Neural cell (in vitro differentiated cells): ENCODE results near the gene HEATR5A. TPM values are rescaled to one million over a fixed set of nuclear protein-coding genes. Genes with fewer than 3 reads are reported as not detected.

Experiments
- H2AFZ ChIP-seq: fragments of 200-600, 300-800 bp; sonication (generic), shearing (Covaris generic); 2 replicates; pipeline ENCODE4 v1.6.0; 2014; ENCODE audit warnings: low read depth, mild to moderate bottlenecking, antibody characterized with exemption, low read length, moderate library complexity
- H3F3A ChIP-seq: fragments of 200-600 bp; shearing (Covaris generic); 2 replicates; pipeline ENCODE4 v1.6.1; 2016; ENCODE audit warnings: mild to moderate bottlenecking, moderate library complexity, mixed read lengths, antibody characterized with exemption, low read length; ENCODE audit not compliant: insufficient read depth, poor library complexity, severe bottlenecking
- H3K27ac ChIP-seq: fragments of 200-600, 300-800 bp; sonication (generic), shearing (Covaris generic); 2 replicates; pipeline ENCODE4 v1.5.1; 2014; ENCODE audit warnings: mild to moderate bottlenecking, low read length, moderate library complexity
- H3K27me3 ChIP-seq: fragments of 300-800, 200-600 bp; sonication (generic), shearing (Covaris generic); 2 replicates; pipeline ENCODE4 v1.6.0; 2014; ENCODE audit warnings: mild to moderate bottlenecking, low read depth, low read length, moderate library complexity; ENCODE audit not compliant: insufficient read depth
- H3K36me3 ChIP-seq: fragments of 300-800, 200-600 bp; sonication (generic), shearing (Covaris generic); 2 replicates; pipeline ENCODE4 v1.5.1; 2014; ENCODE audit warnings: mild to moderate bottlenecking, antibody characterized with exemption, low read length, moderate library complexity; ENCODE audit not compliant: insufficient read depth
- H3K4me2 ChIP-seq: fragments of 300-800, 200-600 bp; sonication (generic), shearing (Covaris generic); 2 replicates; pipeline ENCODE4 v1.6.0; 2014; ENCODE audit warnings: mild to moderate bottlenecking, low read length
- H3K4me3 ChIP-seq: fragments of 300-800, 200-600 bp; sonication (generic), shearing (Covaris generic); 2 replicates; pipeline ENCODE4 v1.5.1; 2014; ENCODE audit warnings: mild to moderate bottlenecking, low read length, moderate library complexity
- H3K79me2 ChIP-seq: fragments of 200-600 bp; shearing (Covaris generic); replicated peaks from 2 replicates; pipeline ENCODE4 v1.6.0; 2014; ENCODE audit warnings: mild to moderate bottlenecking, low read length, moderate library complexity; ENCODE audit not compliant: insufficient read depth
- H3K9ac ChIP-seq: fragments of 300-800, 200-600 bp; sonication (generic), shearing (Covaris generic); 2 replicates; pipeline ENCODE4 v1.6.1; 2016; ENCODE audit warnings: mild to moderate bottlenecking, low read length, mixed read lengths
- H3K9me2 ChIP-seq: fragments of 200-600 bp; shearing (Covaris generic); 2 replicates; pipeline ENCODE4 v1.6.1; 2016; ENCODE audit warnings: mild to moderate bottlenecking, low read length, mixed read lengths; ENCODE audit not compliant: insufficient read depth
- H3K9me3 ChIP-seq: fragments of 200-600, 300-800 bp; sonication (generic), shearing (Covaris generic); 2 replicates; pipeline ENCODE4 v1.6.1; 2016; ENCODE audit warnings: mild to moderate bottlenecking, mixed run types, low read length, moderate library complexity, mixed read lengths
- H4K20me1 ChIP-seq: fragments of 200-600 bp; shearing (Covaris generic); 2 replicates; pipeline ENCODE4 v1.6.1; 2016; ENCODE audit warnings: mild to moderate bottlenecking, mixed run types; ENCODE audit not compliant: insufficient read depth
- CTCF ChIP-seq: fragments of 450-650 bp; IDR thresholded peaks from 2 replicates; pipeline ENCODE4 v1.5.1; 2014; ENCODE audit warnings: antibody characterized with exemption, mild to moderate bottlenecking, moderate library complexity; ENCODE audit not compliant: poor library complexity, severe bottlenecking
- EP300 ChIP-seq: fragments of 450-650 bp; conservative IDR thresholded peaks from 2 replicates; pipeline ENCODE4 v1.6.1; 2014; ENCODE audit warnings: antibody characterized with exemption, mild to moderate bottlenecking, moderate library complexity; ENCODE audit not compliant: poor library complexity, severe bottlenecking
- EZH2 ChIP-seq: fragments of 200-600, 300-800 bp; shearing (Covaris generic), sonication (generic); IDR thresholded peaks from 2 replicates; pipeline ENCODE4 v1.6.1; 2014; ENCODE audit warnings: antibody characterized with exemption, low read length, borderline replicate concordance, mild to moderate bottlenecking; ENCODE audit not compliant: insufficient read depth, poor library complexity, severe bottlenecking
- MXI1 ChIP-seq: fragments of 450-650 bp; conservative IDR thresholded peaks from 2 replicates; pipeline ENCODE4 v1.6.1; 2014; ENCODE audit warnings: antibody characterized with exemption, mild to moderate bottlenecking; ENCODE audit not compliant: poor library complexity, severe bottlenecking
- POLR2AphosphoS5 ChIP-seq: IDR thresholded peaks from 2 replicates; pipeline ENCODE4 v1.6.1; 2012
- RAD21 ChIP-seq: fragments of 450-650 bp; conservative IDR thresholded peaks from 2 replicates; pipeline ENCODE4 v1.6.1; 2014; ENCODE audit warnings: antibody characterized with exemption, mild to moderate bottlenecking, moderate library complexity
- REST ChIP-seq: IDR thresholded peaks from 2 replicates; pipeline ENCODE4 v1.6.1; 2012; ENCODE audit warnings: borderline replicate concordance
- SMC3 ChIP-seq: fragments of 450-650 bp; conservative IDR thresholded peaks from 2 replicates; pipeline ENCODE4 v1.6.1; 2014; ENCODE audit warnings: antibody characterized with exemption, mild to moderate bottlenecking, moderate library complexity; ENCODE audit not compliant: poor library complexity
- TAF1 ChIP-seq: IDR thresholded peaks from 2 replicates; pipeline ENCODE4 v1.6.1; 2012; ENCODE audit warnings: low read depth
- polyA plus RNA-seq: library from polyadenylated mRNA; depleted of rRNA; stranded (reverse); fragments of >200 nt; gene quantifications from 2 replicates; pipeline ENCODE4 v1.2.3, GENCODE V29; 2014

The HEATR5A gene
- polyA plus RNA-seq, 1 donor from 2014 or later, result 5.2 TPM

DNA sequence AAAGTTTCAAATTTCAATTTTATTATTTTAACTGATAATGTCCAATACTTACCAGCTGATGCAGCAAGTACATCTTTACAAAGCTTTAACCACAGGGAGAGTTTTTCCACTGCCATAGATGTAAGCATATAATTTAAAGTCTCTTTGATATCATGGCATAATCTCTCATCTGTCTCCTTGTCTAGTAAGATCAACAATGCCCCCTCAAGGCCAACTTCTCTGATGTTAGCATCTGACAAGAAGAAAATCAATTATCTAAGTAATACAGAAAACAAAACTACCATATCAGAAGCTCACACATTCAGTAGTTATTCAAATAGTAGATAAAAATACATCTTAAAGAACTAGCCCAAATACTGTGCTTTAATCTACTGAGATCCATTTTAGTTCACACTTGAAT lies 94.2 kb downstream of the HEATR5A start:
- Histone ChIP-seq H3K36me3 (no peaks in the 10 kb centered on the region), H3K27me3 (no peaks in the 10 kb centered on the region), H3K4me2 (no peak overlapping the region), H3K9me2 (no peaks in the 10 kb centered on the region), H3K27ac (no peak overlapping the region), H4K20me1 (no peaks in the 10 kb centered on the region), H3K9ac (no peak overlapping the region), H2AFZ (no peak overlapping the region), H3K9me3 (no peaks in the 10 kb centered on the region), H3F3A (no peaks in the 10 kb centered on the region), H3K79me2 (no peaks in the 10 kb centered on the region), H3K4me3 (no peak overlapping the region)
- TF ChIP-seq EP300 (no peak), MXI1 (no peak), SMC3 (no peak), TAF1 (no peak), REST (no peak), EZH2 (no peak), POLR2AphosphoS5 (no peak), CTCF (no peak), RAD21 (no peak)

- H3K27me3 ChIP-seq, result no peaks in the 10 kb centered on the region
- no peaks in the 10 kb centered on the region for H4K20me1 ChIP-seq
- H3K4me2 ChIP-seq, result no peak overlapping the region
- no peak overlapping the region for H2AFZ ChIP-seq
- no peak overlapping the region for H3K27ac ChIP-seq
- no peak overlapping the region for H3K4me3 ChIP-seq
- no peaks in the 10 kb centered on the region for H3K9me3 ChIP-seq
- no peaks in the 10 kb centered on the region for H3K9me2 ChIP-seq
- H3F3A ChIP-seq, result no peaks in the 10 kb centered on the region
- no peaks in the 10 kb centered on the region for H3K36me3 ChIP-seq
- no peak for TF ChIP-seq EP300
- no peak overlapping the region for H3K9ac ChIP-seq
- no peaks in the 10 kb centered on the region for H3K79me2 ChIP-seq
These were observed 96.9 kb downstream of the HEATR5A start for GRCh38 chr14:31323419-31323818.
